Cardiac muscle cell (in vitro differentiated cells and primary cell): ENCODE measurements around the gene MACROD2. TPM values are rescaled to one million over a fixed set of nuclear protein-coding genes. Genes with fewer than 3 reads are reported as not detected.

Experiments
- DNase-seq, 2 donors: peaks; one replicate each; pipeline versions ENCODE4 v3.0.0 to v3.0.0-alpha.2; 2010 to 2017; ENCODE audit warnings: low read depth in 1 of 2, low spot score in 1 of 2
- H3K27ac ChIP-seq: fragments of 200-600 bp; sonication (generic); 2 replicates; pipeline ENCODE4 v1.5.1; 2016
- H3K27me3 ChIP-seq: fragments of 200-600 bp; sonication (generic); 2 replicates; pipeline ENCODE4 v1.6.0; 2016; ENCODE audit warnings: control low read depth
- H3K36me3 ChIP-seq: fragments of 200-600 bp; sonication (generic); 2 replicates; pipeline ENCODE4 v1.5.1; 2016; ENCODE audit warnings: control low read depth
- H3K4me1 ChIP-seq: fragments of 200-600 bp; sonication (generic); 2 replicates; pipeline ENCODE4 v1.8.1; 2017; ENCODE audit warnings: low read depth, mild to moderate bottlenecking, mixed run types
- H3K4me3 ChIP-seq: fragments of 200-600 bp; sonication (generic); 2 replicates; pipeline ENCODE4 v1.5.1; 2016; ENCODE audit warnings: mild to moderate bottlenecking
- H3K9me3 ChIP-seq: fragments of 200-600 bp; sonication (generic); 2 replicates; pipeline ENCODE4 v1.5.1; 2017; ENCODE audit warnings: low read depth, mild to moderate bottlenecking, control low read depth
- polyA plus RNA-seq: library from polyadenylated mRNA; unstranded; fragments of >200 nt; fragmentation: Nextera tagmentation; extraction: Ambion mirVana; gene quantifications from 2 replicates; pipeline ENCODE4 v1.2.1, GENCODE V29; 2016
- total RNA-seq: library from RNA; depleted of rRNA; stranded (reverse); fragments of >200 nt; gene quantifications from 2 replicates; pipeline ENCODE4 v1.2.3, GENCODE V29; 2016
- TF ChIP-seq, protein P1 (sequence below): IDR thresholded peaks from 2 replicates; pipeline ENCODE4 v1.5.1; 2012; ENCODE audit warnings: low read depth, mild to moderate bottlenecking, low read length

The MACROD2 gene
- total and polyA plus RNA-seq, 2 experiments from 2014 or later = 9.3 to 14.4 TPM

DNA sequence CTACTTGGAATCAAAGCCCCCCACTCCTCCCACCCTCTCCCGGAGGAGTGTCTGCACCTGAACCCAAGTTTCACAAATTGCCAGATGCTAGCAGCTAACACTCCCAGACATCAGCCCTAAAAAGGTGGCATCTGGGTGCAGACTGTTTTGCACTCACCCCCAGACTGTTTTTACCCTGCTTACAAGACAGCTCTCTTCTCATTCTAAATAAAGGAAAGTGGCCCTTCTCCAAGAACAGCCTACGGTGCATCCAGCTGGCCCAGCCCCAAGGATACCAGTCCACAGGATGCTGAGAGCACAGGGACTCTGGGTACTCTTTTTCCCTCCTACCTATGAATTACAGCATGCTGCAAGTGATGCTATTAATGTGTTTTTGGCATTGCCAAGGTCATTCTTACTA lies 1184.1 kb downstream of the MACROD2 start:
- TF ChIP-seq, protein P1, sequence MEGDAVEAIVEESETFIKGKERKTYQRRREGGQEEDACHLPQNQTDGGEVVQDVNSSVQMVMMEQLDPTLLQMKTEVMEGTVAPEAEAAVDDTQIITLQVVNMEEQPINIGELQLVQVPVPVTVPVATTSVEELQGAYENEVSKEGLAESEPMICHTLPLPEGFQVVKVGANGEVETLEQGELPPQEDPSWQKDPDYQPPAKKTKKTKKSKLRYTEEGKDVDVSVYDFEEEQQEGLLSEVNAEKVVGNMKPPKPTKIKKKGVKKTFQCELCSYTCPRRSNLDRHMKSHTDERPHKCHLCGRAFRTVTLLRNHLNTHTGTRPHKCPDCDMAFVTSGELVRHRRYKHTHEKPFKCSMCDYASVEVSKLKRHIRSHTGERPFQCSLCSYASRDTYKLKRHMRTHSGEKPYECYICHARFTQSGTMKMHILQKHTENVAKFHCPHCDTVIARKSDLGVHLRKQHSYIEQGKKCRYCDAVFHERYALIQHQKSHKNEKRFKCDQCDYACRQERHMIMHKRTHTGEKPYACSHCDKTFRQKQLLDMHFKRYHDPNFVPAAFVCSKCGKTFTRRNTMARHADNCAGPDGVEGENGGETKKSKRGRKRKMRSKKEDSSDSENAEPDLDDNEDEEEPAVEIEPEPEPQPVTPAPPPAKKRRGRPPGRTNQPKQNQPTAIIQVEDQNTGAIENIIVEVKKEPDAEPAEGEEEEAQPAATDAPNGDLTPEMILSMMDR = no peak
- H3K27ac ChIP-seq = no peak overlapping the region
- no peak overlapping the region for H3K4me3 ChIP-seq

DNA sequence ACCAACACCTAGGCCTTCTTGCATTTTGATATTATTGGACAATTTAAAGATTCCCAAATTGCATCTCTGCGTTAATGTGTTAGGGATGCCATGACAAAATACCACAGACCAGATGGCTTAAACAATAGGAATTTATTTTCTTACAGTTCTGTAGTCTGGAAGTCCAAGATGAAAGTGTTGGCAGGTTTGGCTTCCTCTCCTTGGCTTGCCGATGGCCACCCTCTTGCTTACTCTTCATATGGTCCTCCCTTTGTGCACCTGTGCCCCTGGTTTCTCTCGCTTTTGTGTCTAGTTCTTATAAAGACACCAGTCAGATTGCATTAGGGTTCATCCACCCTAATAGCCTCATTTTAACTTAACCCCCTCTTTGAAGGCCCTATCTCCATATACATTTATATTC lies 1184.5 kb downstream of the MACROD2 start:
- no peak for DNase-seq
- TF ChIP-seq, protein P1 = no peak
- Histone ChIP-seq H3K4me1 (no peaks in the 10 kb centered on the region), H3K27ac (no peak overlapping the region), H3K4me3 (no peak overlapping the region), H3K36me3 (no peaks in the 10 kb centered on the region), H3K9me3 (no peaks in the 10 kb centered on the region), H3K27me3 (no peaks in the 10 kb centered on the region)

More for the DNA sequence above, 1184.1 kb downstream of the MACROD2 start:
- Histone ChIP-seq H3K27me3 (no peaks in the 10 kb centered on the region), H3K36me3 (no peaks in the 10 kb centered on the region), H3K9me3 (no peaks in the 10 kb centered on the region), H3K4me1 (no peaks in the 10 kb centered on the region)
- DNase-seq = no peak

DNA sequence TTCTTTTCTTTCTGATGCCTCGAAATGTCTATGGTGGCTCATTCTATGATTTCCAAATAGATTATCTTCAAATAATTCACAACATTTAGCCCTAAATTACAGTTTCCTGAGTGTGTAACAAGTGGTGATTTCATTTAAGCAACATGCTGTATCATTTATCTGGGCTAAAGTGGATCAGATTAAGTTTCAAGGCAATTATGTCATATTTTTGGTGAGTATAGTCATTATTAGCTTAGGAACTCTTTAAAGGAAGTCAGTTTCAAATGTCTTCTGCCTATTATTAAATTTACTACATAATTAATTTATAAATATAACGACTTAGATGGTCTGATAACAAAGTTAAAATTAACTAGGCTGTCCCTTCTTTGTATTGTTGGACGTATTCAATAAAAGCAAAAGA lies 1190.0 kb downstream of the MACROD2 start:
- H3K4me3 ChIP-seq = no peak overlapping the region
- H3K9me3 ChIP-seq = no peaks in the 10 kb centered on the region
- H3K27me3 ChIP-seq = no peaks in the 10 kb centered on the region
- DNase-seq = no peak
- H3K27ac ChIP-seq = no peak overlapping the region
- TF ChIP-seq, protein P1 = no peak
- no peaks in the 10 kb centered on the region for H3K36me3 ChIP-seq
- no peaks in the 10 kb centered on the region for H3K4me1 ChIP-seq

DNA sequence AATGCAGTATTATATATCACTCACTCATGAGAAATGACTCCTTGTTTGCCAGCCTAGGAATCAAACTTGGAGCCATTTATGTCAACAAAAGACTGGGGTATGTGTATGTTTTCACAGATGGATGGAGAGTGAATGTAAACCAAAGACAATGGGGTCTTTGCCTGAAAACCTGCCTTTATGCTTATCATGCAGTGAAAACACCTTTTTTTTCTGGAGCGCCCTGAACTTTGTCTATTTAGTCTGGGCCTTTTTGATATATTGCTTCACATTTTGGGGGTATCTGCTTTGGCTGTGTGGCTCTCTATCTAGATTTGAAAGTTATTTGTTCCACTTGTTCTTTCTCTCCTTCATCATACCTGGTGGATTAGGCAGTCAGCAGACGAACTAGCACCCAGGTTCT lies 1190.6 kb downstream of the MACROD2 start:
- Histone ChIP-seq H3K4me3 (no peak overlapping the region), H3K27me3 (no peaks in the 10 kb centered on the region), H3K4me1 (no peaks in the 10 kb centered on the region)

DNA sequence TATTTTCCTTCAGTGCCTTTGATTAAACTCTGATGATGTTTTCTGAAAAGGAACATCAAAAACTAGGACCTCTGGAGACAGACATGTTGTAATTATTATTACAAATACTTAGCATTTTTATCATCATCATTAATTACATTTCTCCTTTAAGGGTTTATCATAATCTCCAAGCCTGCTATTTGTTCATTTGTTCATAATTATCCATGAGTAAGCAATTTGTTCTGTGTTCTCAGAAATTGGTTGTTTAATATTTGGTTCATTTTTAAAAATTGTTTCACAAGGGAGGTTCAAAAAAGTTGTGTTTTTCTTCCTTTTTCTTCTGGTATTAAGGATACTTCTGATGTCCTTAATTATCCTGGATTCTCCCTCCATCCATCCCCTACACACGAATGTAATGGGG lies 1192.3 kb downstream of the MACROD2 start:
- H3K9me3 ChIP-seq = no peaks in the 10 kb centered on the region
- no peak overlapping the region for H3K27ac ChIP-seq
- TF ChIP-seq, protein P1 = no peak
- no peaks in the 10 kb centered on the region for H3K36me3 ChIP-seq
- H3K4me1 ChIP-seq = no peaks in the 10 kb centered on the region
- no peak for DNase-seq
- no peaks in the 10 kb centered on the region for H3K27me3 ChIP-seq
- H3K4me3 ChIP-seq = no peak overlapping the region

More for the DNA sequence above, 1190.6 kb downstream of the MACROD2 start:
- H3K27ac ChIP-seq = no peak overlapping the region
- no peaks in the 10 kb centered on the region for H3K36me3 ChIP-seq
- TF ChIP-seq, protein P1 = no peak
- DNase-seq = no peak
- H3K9me3 ChIP-seq = no peaks in the 10 kb centered on the region

DNA sequence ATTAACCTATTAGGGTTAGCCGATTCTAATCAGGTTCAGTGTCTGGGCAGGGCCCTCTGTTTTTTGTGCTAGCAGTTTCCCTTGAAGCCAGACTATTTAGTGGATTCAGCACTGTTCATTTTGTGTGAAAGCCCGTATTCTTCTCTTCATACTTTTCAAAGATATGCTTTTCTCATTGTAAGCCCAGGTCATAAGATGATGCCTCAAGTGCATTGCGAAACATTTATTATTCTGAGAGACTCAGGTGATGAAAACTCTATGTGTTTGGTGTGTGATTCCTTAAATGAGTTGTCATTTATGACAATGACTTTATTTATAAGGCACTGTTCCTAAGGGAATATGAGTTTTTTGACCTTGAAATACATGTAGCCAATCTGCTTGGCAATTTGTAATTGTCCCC lies 1193.1 kb downstream of the MACROD2 start:
- TF ChIP-seq, protein P1 = no peak
- Histone ChIP-seq H3K4me1 (no peaks in the 10 kb centered on the region), H3K27ac (no peak overlapping the region), H3K9me3 (no peaks in the 10 kb centered on the region), H3K27me3 (no peaks in the 10 kb centered on the region), H3K36me3 (no peaks in the 10 kb centered on the region), H3K4me3 (no peak overlapping the region)
- no peak for DNase-seq
